SK-N-SH treated with all-trans-retinoic acid at 6 μM for 48 hours (cell line): ENCODE measurements around the gene ZNF205.

Source experiments
- PATZ1 ChIP-seq: fragments of 250-450 bp; sonication (Bioruptor Pico); IDR thresholded peaks from 2 replicates; pipeline ENCODE4 v1.8.0; 2020; ENCODE audit warnings: mild to moderate bottlenecking, moderate library complexity, borderline replicate concordance
- ZFP30 ChIP-seq: fragments of 450-650 bp; formaldehyde crosslinking; IDR thresholded peaks from 2 replicates; pipeline ENCODE4 v1.5.0; 2022; ENCODE audit warnings: mild to moderate bottlenecking, moderate library complexity

- TF ChIP-seq PATZ1 (CRISPR knock-in tag) (no peak), ZFP30 (no peak)
These were observed 16.0 kb upstream of the ZNF205 start for GRCh38 chr16:3096362-3096761.
